MCF 10A (cell line): Measurements from ENCODE around the gene PPP4R3C. TPM values are rescaled to one million over a fixed set of nuclear protein-coding genes. Genes with fewer than 3 reads are reported as not detected.
A peak's percentile ranks its signal among the peaks of the same experiment; 100 is the strongest.
"Not testable (repeated sequence)": the region's sequence is repeated elsewhere in the genome, so short reads cannot be mapped to it uniquely, and the experiment has no call there.

Source experiments
- BruUV-seq: library from RNA; stranded (reverse); fragments of 400-500 nt; replicated peaks from 2 replicates; lab custom pipeline; 2021; lab: Mats Ljungman, UMichigan
- CTCF ChIA-PET: fragments of 300-600 bp; sonication (Branson Sonifier 250); formaldehyde crosslinking; extraction: SDS; loops from one replicate; lab custom pipeline; 2021; ENCODE audit warnings: antibody characterized with exemption, inconsistent platforms; lab: Yijun Ruan, JAX
- POLR2A ChIA-PET: fragments of 300-600, 350-650 bp; sonication (Branson Sonifier 250); formaldehyde crosslinking; extraction: SDS; loops from one replicate; lab custom pipeline; 2020; ENCODE audit warnings: antibody characterized with exemption, inconsistent platforms; lab: Yijun Ruan, JAX
- DNase-seq: peaks from one replicate; pipeline ENCODE4 v3.0.0-alpha.2; 2018; ENCODE audit not compliant: unreplicated experiment
- H3K27ac Mint-ChIP-seq: one replicate; pipeline ENCODE4 v1.8.0; 2022; ENCODE audit warnings: mild to moderate bottlenecking, low read depth, mixed read lengths; ENCODE audit not compliant: unreplicated experiment
- H3K27me3 Mint-ChIP-seq: one replicate; pipeline ENCODE4 v1.8.0; 2022; ENCODE audit warnings: mixed read lengths; ENCODE audit not compliant: insufficient read depth, unreplicated experiment
- H3K36me3 Mint-ChIP-seq: one replicate; pipeline ENCODE4 v1.8.0; 2022; ENCODE audit warnings: mild to moderate bottlenecking, moderate library complexity, mixed read lengths; ENCODE audit not compliant: insufficient read depth, unreplicated experiment
- H3K4me1 Mint-ChIP-seq: one replicate; pipeline ENCODE4 v1.8.0; 2022; ENCODE audit warnings: mixed read lengths; ENCODE audit not compliant: insufficient read depth, unreplicated experiment
- H3K4me3 Mint-ChIP-seq: one replicate; pipeline ENCODE4 v1.8.0; 2022; ENCODE audit warnings: mild to moderate bottlenecking, moderate library complexity, mixed read lengths; ENCODE audit not compliant: unreplicated experiment
- H3K9me3 Mint-ChIP-seq: one replicate; pipeline ENCODE4 v1.8.0; 2022; ENCODE audit warnings: mixed read lengths; ENCODE audit not compliant: unreplicated experiment
- CTCF ChIP-seq: fragments of 200-600 bp; IDR thresholded peaks from one replicate; pipeline ENCODE4 v1.8.0; 2022; ENCODE audit warnings: antibody characterized with exemption, mild to moderate bottlenecking; ENCODE audit not compliant: unreplicated experiment
- intact Hi-C: fragments of 100-400 bp; cut with micrococcal nuclease; formaldehyde crosslinking; loops from 2 replicates; pipeline ENCODE4 v1.14.1; 2022
- total RNA-seq: library from RNA; stranded (reverse); gene quantifications from 2 replicates; pipeline ENCODE4 v1.2.3, GENCODE V29; 2022

The PPP4R3C gene
- total RNA-seq, 1 experiment from 2014 or later: not detected

DNA sequence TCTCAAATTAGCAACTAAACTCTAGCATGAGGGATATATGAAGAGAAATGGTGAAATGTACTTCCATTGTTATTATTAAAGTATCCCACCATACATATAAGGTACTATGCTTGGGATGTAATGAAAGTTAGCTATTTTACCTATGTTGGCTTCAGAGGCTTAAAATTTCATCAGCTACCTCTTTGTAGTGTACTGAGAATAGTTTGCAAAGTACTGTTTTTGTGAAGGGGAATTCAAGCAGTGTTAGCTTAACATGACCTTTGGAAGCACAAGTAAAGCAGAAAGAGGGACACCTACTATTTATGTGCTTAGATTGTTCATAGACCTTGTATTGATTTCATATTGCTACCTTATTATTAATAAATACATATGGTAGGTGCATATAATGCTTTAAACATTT lies 11.8 kb downstream of the PPP4R3C start:
- Mint-ChIP-seq H3K27me3 (no peaks in the 10 kb centered on the region), H3K9me3 (peaks cover 7% of the 10 kb centered on the region), H3K4me1 (no peaks in the 10 kb centered on the region), H3K27ac (no peak overlapping the region), H3K36me3 (no peaks in the 10 kb centered on the region), H3K4me3 (no peak overlapping the region)
- no TSS peak for BruUV-seq
- TF ChIP-seq CTCF: no peak
- ChIA-PET POLR2A (no interaction called here), CTCF (no interaction called here)
- no peak for DNase-seq
- intact Hi-C loops: no loop called here

- no TSS peak for BruUV-seq
- CTCF ChIA-PET: no interaction called here
- peak; percentile 4 for DNase-seq
Measured at GRCh38 chrX:27446423-27446822, 16.7 kb downstream of the PPP4R3C start.

GRCh38 chrX:27445438-27445837 lies 17.7 kb downstream of the PPP4R3C start:
- ChIA-PET POLR2A (no interaction called here), CTCF (no interaction called here)
- Mint-ChIP-seq H3K27me3 (no peaks in the 10 kb centered on the region), H3K36me3 (peaks cover 6% of the 10 kb centered on the region), H3K4me3 (no peak overlapping the region), H3K9me3 (peaks cover 15% of the 10 kb centered on the region), H3K27ac (no peak overlapping the region), H3K4me1 (no peaks in the 10 kb centered on the region)
- DNase-seq: no peak
- no peak for TF ChIP-seq CTCF
- BruUV-seq: no TSS peak
- intact Hi-C loops: no loop called here

More at GRCh38 chrX:27446423-27446822, 16.7 kb downstream of the PPP4R3C start:
- Mint-ChIP-seq H3K4me1 (no peaks in the 10 kb centered on the region), H3K4me3 (no peak overlapping the region), H3K36me3 (peaks cover 6% of the 10 kb centered on the region), H3K9me3 (peaks cover 15% of the 10 kb centered on the region), H3K27ac (no peak overlapping the region), H3K27me3 (no peaks in the 10 kb centered on the region)
- POLR2A ChIA-PET: interaction anchor here (0.6 kb wide), 1 partner anchor 33 kb away, joined by 3 read pairs; no protein-coding TSS in a partner anchor
- intact Hi-C loops: no loop called here
- no peak for TF ChIP-seq CTCF

- intact Hi-C loops: no loop called here
Measured at GRCh38 chrX:27444093-27444908, 18.8 kb downstream of the PPP4R3C start.

GRCh38 chrX:27442392-27442791 lies 20.7 kb downstream of the PPP4R3C start:
- peaks cover 15% of the 10 kb centered on the region for H3K9me3 Mint-ChIP-seq
- BruUV-seq, DNase-seq, H3K27ac Mint-ChIP-seq, H3K4me3 Mint-ChIP-seq, CTCF ChIA-PET, H3K36me3 Mint-ChIP-seq, H3K27me3 Mint-ChIP-seq, intact Hi-C loops, POLR2A ChIA-PET, H3K4me1 Mint-ChIP-seq: not testable (repeated sequence)

More at GRCh38 chrX:27444093-27444908, 18.8 kb downstream of the PPP4R3C start:
- DNase-seq: peak; percentile 13
- Mint-ChIP-seq H3K27ac (no peak overlapping the region), H3K36me3 (peaks cover 6% of the 10 kb centered on the region), H3K27me3 (no peaks in the 10 kb centered on the region), H3K4me1 (no peaks in the 10 kb centered on the region), H3K4me3 (no peak overlapping the region), H3K9me3 (peaks cover 15% of the 10 kb centered on the region)
- no TSS peak for BruUV-seq
- ChIA-PET CTCF (interaction anchor here (0.6 kb wide), 1 partner anchor 1544 kb away, joined by 3 read pairs; no protein-coding TSS in a partner anchor), POLR2A (no interaction called here)
- TF ChIP-seq CTCF: no peak
